Amygdala (tissue), 56 donors: ENCODE measurements around the gene MAPK1.
"Not testable (repeated sequence)": the region's sequence is repeated elsewhere in the genome, so short reads cannot be mapped to it uniquely, and the experiment has no call there.

Experiments
- DNase-seq, 56 donors: peaks; one replicate each; lab custom pipeline; 2025; lab: John Stamatoyannopoulos, UW

The MAPK1 gene

GRCh38 chr22:21882754-21883333 is 15.4 kb upstream of the MAPK1 start:
- not testable (repeated sequence) for DNase-seq

- no peak for DNase-seq
Observed at GRCh38 chr22:21881841-21882753, 14.7 kb upstream of the MAPK1 start.

- no peak for DNase-seq
Observed at GRCh38 chr22:21876486-21877176, 9.2 kb upstream of the MAPK1 start.

GRCh38 chr22:21874953-21875352 is 7.5 kb upstream of the MAPK1 start:
- DNase-seq = not testable (repeated sequence)

GRCh38 chr22:21873619-21874018 is 6.2 kb upstream of the MAPK1 start:
- DNase-seq = no peak

- not testable (repeated sequence) for DNase-seq
Observed at GRCh38 chr22:21872741-21873140, 5.3 kb upstream of the MAPK1 start.

- DNase-seq = no peak
Observed at GRCh38 chr22:21868651-21869050, 1.2 kb upstream of the MAPK1 start.

GRCh38 chr22:21866833-21867527 is 465 bp downstream of the MAPK1 start:
- DNase-seq = peak in 17 of 56 donors; percentile 3 to 40 (median 17)

GRCh38 chr22:21865041-21865440 is 2.4 kb downstream of the MAPK1 start:
- DNase-seq = peak in 13 of 56 donors; percentile 3 to 51 (median 17)

- DNase-seq = no peak
Observed at GRCh38 chr22:21862386-21863245, 4.8 kb downstream of the MAPK1 start.

GRCh38 chr22:21861851-21862250 is 5.6 kb downstream of the MAPK1 start:
- DNase-seq = no peak

- no peak for DNase-seq
Observed at GRCh38 chr22:21861264-21861848, 6.1 kb downstream of the MAPK1 start.

- no peak for DNase-seq
Observed at GRCh38 chr22:21860491-21861039, 6.9 kb downstream of the MAPK1 start.

GRCh38 chr22:21858025-21858764 is 9.2 kb downstream of the MAPK1 start:
- no peak for DNase-seq

- no peak for DNase-seq
Observed at GRCh38 chr22:21857481-21857914, 9.9 kb downstream of the MAPK1 start.

GRCh38 chr22:21856868-21857267 is 10.6 kb downstream of the MAPK1 start:
- no peak for DNase-seq

GRCh38 chr22:21856197-21856596 is 11.2 kb downstream of the MAPK1 start:
- DNase-seq = no peak

- DNase-seq = no peak
Observed at GRCh38 chr22:21855676-21856075, 11.8 kb downstream of the MAPK1 start.
